ENCODE data around the gene ERC2.

ERC2 gene

DNA sequence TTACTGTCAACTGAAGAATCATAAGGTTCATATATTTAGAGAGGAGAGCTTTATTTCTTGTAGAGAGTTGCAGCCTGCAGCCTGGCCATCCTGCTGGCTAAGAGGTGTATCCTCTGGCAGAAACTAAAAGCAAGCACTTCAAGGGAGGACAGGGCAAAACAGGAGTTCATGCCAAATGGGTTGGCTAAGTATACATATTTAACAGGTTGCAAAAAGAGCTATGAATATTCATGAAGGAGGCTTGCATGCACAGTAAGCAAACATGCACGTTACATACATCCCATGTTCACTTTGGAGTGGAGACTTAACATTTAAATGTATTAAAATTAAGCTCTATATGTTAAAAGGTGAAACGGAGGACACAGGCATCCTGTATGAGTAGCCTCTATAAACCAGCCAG lies 354.4 kb downstream of the ERC2 start:
- H3K4me1 Mint-ChIP-seq, result peaks cover 16% of the 10 kb centered on the region
- no peaks in the 10 kb centered on the region for H3K27me3 Mint-ChIP-seq (ENCODE audit: low read depth)
- TF ChIP-seq, protein P1, sequence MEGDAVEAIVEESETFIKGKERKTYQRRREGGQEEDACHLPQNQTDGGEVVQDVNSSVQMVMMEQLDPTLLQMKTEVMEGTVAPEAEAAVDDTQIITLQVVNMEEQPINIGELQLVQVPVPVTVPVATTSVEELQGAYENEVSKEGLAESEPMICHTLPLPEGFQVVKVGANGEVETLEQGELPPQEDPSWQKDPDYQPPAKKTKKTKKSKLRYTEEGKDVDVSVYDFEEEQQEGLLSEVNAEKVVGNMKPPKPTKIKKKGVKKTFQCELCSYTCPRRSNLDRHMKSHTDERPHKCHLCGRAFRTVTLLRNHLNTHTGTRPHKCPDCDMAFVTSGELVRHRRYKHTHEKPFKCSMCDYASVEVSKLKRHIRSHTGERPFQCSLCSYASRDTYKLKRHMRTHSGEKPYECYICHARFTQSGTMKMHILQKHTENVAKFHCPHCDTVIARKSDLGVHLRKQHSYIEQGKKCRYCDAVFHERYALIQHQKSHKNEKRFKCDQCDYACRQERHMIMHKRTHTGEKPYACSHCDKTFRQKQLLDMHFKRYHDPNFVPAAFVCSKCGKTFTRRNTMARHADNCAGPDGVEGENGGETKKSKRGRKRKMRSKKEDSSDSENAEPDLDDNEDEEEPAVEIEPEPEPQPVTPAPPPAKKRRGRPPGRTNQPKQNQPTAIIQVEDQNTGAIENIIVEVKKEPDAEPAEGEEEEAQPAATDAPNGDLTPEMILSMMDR (IDR thresholded peaks at IDR 0.05; ENCODE audit: unreplicated experiment in 3 of 3), result no peak
- no peak overlapping the region for H3K4me3 Mint-ChIP-seq
- H3K27ac Mint-ChIP-seq, result no peak overlapping the region
- peaks cover 11% of the 10 kb centered on the region for H3K9me3 Mint-ChIP-seq
- no peaks in the 10 kb centered on the region for H3K36me3 Mint-ChIP-seq (ENCODE audit: low read depth)

DNA sequence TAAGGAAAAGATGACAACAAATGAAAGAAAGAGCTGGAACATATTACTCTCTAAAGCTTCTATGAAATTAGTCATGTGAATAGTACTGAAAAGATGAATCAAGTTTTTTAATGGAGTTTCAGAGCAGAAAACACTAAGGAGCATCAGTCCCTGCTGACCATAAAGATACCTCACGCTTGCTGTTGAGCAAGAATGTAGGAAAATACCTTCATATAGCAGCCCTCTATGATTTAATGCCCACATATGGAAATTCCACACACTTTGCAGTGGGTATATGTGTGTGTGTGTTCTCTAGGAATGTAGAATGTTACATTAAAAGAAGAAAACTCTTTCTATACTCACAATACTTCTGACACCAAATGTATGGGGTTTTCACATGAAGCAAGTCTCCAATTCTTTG lies 355.0 kb downstream of the ERC2 start:
- H3K27me3 Mint-ChIP-seq (ENCODE audit: low read depth), result no peaks in the 10 kb centered on the region
- peaks cover 11% of the 10 kb centered on the region for H3K9me3 Mint-ChIP-seq
- TF ChIP-seq, protein P1 (IDR thresholded peaks at IDR 0.05; ENCODE audit: unreplicated experiment in 3 of 3), result no peak
- no peaks in the 10 kb centered on the region for H3K36me3 Mint-ChIP-seq (ENCODE audit: low read depth)
- no peak overlapping the region for H3K27ac Mint-ChIP-seq
- peaks cover 16% of the 10 kb centered on the region for H3K4me1 Mint-ChIP-seq
- no peak overlapping the region for H3K4me3 Mint-ChIP-seq

DNA sequence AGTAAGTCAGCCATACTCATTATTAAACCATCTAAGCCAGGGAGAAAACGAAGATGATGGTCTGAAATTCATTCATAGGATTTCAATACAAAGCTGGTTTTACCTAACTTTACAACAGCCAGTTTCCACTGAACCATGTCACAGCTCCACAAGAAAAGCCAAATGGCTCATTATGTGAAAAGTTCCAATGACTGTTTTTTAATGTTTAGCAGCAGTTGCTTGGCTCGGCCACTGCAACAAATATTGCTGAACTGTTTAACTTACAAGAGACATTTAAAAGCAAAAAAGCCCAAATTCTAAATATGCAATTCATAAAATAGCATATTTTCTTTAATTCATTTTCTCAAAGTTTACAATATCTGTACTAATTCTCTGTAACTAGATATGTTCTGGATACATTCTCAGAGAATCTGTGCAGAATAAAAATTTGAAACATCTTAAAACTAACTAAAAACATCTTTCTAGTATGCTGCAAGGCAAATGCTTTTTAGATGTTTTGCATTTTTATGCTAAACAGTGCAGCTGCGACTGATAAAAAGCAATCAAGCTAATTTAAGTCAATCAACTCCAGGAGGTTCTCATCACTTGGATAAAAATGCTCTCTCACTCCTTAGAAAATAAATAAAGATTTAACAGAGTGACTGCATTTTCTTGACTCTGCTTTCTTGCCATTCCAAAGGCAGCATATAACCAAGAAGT lies 356.5 kb downstream of the ERC2 start:
- Mint-ChIP-seq H3K36me3 (ENCODE audit: low read depth) (no peaks in the 10 kb centered on the region), H3K9me3 (peaks cover 11% of the 10 kb centered on the region), H3K27ac (peak overlapping the region in 2 of 3 experiments; percentile 10 to 50), H3K4me3 (no peak overlapping the region), H3K27me3 (ENCODE audit: low read depth) (no peaks in the 10 kb centered on the region), H3K4me1 (peaks cover 16% of the 10 kb centered on the region)
- TF ChIP-seq, protein P1 (IDR thresholded peaks at IDR 0.05; ENCODE audit: unreplicated experiment in 3 of 3), result peak in 1 of 3 experiments; percentile 9

DNA sequence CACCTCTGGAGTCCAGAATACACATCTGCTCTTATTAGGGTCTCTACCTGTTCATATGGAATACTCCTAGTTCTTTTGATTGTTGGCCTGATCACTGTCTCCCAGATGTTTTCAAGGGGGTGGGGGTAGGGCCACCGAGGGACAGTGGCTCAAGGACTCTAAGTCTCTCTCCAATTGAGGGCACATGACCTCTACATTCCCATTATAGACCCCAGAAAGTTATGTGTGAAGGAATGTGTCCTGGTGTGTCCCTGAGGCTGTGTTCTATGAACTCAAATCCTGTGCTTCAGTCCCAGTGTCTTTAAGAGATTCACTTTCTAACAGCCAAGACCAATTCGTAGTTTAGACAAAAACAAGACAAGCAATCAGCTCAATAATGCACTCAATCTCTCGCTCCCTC lies 357.4 kb downstream of the ERC2 start:
- TF ChIP-seq, protein P1 (IDR thresholded peaks at IDR 0.05; ENCODE audit: unreplicated experiment in 3 of 3), result no peak
- H3K27me3 Mint-ChIP-seq (ENCODE audit: low read depth), result no peaks in the 10 kb centered on the region
- no peaks in the 10 kb centered on the region for H3K36me3 Mint-ChIP-seq (ENCODE audit: low read depth)
- H3K9me3 Mint-ChIP-seq, result peaks cover 6% of the 10 kb centered on the region
- peak overlapping the region in 2 of 3 experiments; percentile 5 to 26 for H3K27ac Mint-ChIP-seq
- peaks cover 16% of the 10 kb centered on the region for H3K4me1 Mint-ChIP-seq
- H3K4me3 Mint-ChIP-seq, result no peak overlapping the region

DNA sequence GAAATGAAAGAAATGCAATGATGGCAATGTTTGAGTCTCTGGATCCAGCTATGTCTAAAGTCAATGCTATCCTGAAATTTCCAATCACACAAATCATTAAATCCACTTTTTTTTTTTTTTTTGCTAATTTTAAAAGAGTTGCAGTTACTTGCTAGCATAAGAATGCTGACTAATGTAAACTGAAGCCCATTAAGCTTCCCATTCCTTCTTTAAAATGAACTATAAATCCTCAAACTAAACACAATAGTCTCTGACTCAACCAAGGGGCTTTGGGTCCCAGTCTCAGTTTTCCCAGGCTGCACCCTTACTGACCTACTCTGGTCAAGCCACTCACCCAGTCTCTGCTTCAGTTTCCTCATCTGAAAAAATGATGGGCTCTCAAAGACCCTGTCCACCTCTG lies 361.1 kb downstream of the ERC2 start:
- peaks cover 7% of the 10 kb centered on the region for H3K4me1 Mint-ChIP-seq
- H3K9me3 Mint-ChIP-seq, result no peaks in the 10 kb centered on the region
- H3K4me3 Mint-ChIP-seq, result no peak overlapping the region
- no peaks in the 10 kb centered on the region for H3K36me3 Mint-ChIP-seq (ENCODE audit: low read depth)
- TF ChIP-seq, protein P1 (IDR thresholded peaks at IDR 0.05; ENCODE audit: unreplicated experiment in 3 of 3), result no peak
- no peaks in the 10 kb centered on the region for H3K27me3 Mint-ChIP-seq (ENCODE audit: low read depth)
- H3K27ac Mint-ChIP-seq, result no peak overlapping the region

DNA sequence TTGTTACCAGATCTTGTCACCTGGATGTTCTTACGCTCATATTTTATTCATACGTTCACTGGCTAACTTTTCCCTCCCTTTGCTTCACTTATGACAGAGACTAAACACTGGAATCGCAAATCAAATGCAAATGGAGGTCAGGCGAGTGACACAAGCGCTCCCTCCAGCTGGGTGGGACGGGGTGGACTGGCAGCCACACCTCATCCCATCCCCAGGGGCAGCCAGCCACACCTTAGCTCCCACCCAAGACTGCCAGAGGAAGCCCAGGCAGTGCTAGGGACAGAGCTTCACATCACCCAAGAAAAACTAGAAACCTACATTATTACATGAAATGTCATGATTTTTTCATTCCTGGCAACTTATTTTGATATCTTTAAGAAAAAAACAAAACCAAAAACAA lies 366.2 kb downstream of the ERC2 start:
- Mint-ChIP-seq H3K4me1 (no peaks in the 10 kb centered on the region), H3K9me3 (no peaks in the 10 kb centered on the region), H3K36me3 (ENCODE audit: low read depth) (no peaks in the 10 kb centered on the region), H3K4me3 (no peak overlapping the region), H3K27ac (no peak overlapping the region), H3K27me3 (ENCODE audit: low read depth) (no peaks in the 10 kb centered on the region)
- TF ChIP-seq, protein P1 (IDR thresholded peaks at IDR 0.05; ENCODE audit: unreplicated experiment in 3 of 3), result no peak
